ENCODE measurements around the gene PHLPP1.

- TF ChIP-seq CTCF (IDR thresholded peaks at IDR 0.05) (no peak), POLR2AphosphoS5 (IDR thresholded peaks at IDR 0.05) (no peak), EP300 (IDR thresholded peaks at IDR 0.05) (no peak)
These were observed 43.2 kb downstream of the PHLPP1 start for GRCh38 chr18:62758591-62758990.

All from suprapubic skin (tissue), 4 donors.